ENCODE results near the gene STAT6.
A peak's percentile ranks its signal among the peaks of the same experiment; 100 is the strongest.

The STAT6 gene

GRCh38 chr12:57101892-57102695, 9.1 kb downstream of the STAT6 start:
- no peak for DNase-seq (ENCODE audit: low spot score)

- DNase-seq (ENCODE audit: low spot score), result no peak
Observed at GRCh38 chr12:57099766-57100165, 11.4 kb downstream of the STAT6 start.

GRCh38 chr12:57099047-57099714, 12.0 kb downstream of the STAT6 start:
- DNase-seq (ENCODE audit: low spot score), result no peak

GRCh38 chr12:57098546-57098945, 12.6 kb downstream of the STAT6 start:
- DNase-seq (ENCODE audit: low spot score), result no peak

GRCh38 chr12:57097554-57097835, 13.7 kb downstream of the STAT6 start:
- no peak for DNase-seq (ENCODE audit: low spot score)

GRCh38 chr12:57096748-57097553, 14.2 kb downstream of the STAT6 start:
- DNase-seq (ENCODE audit: low spot score), result no peak

- DNase-seq (ENCODE audit: low spot score), result no peak
Observed at GRCh38 chr12:57096099-57096572, 15.0 kb downstream of the STAT6 start.

- no peak for DNase-seq (ENCODE audit: low spot score)
Observed at GRCh38 chr12:57095440-57095839, 15.7 kb downstream of the STAT6 start.

- no peak for DNase-seq (ENCODE audit: low spot score)
Observed at GRCh38 chr12:57094208-57095160, 16.7 kb downstream of the STAT6 start.

- peak; percentile 57 for DNase-seq (ENCODE audit: low spot score)
Observed at GRCh38 chr12:57093415-57094207, 17.6 kb downstream of the STAT6 start.

- no peak for DNase-seq (ENCODE audit: low spot score)
Observed at GRCh38 chr12:57092876-57093414, 18.2 kb downstream of the STAT6 start.

- no peak for DNase-seq (ENCODE audit: low spot score)
Observed at GRCh38 chr12:57092529-57092862, 18.7 kb downstream of the STAT6 start.

GRCh38 chr12:57091638-57092528, 19.3 kb downstream of the STAT6 start:
- no peak for DNase-seq (ENCODE audit: low spot score)

GRCh38 chr12:57090924-57091637, 20.1 kb downstream of the STAT6 start:
- DNase-seq (ENCODE audit: low spot score), result no peak

- DNase-seq (ENCODE audit: low spot score), result no peak
Observed at GRCh38 chr12:57090490-57090889, 20.7 kb downstream of the STAT6 start.

GRCh38 chr12:57089271-57090245, 21.6 kb downstream of the STAT6 start:
- DNase-seq (ENCODE audit: low spot score), result peak; percentile 26

GRCh38 chr12:57088354-57089270, 22.6 kb downstream of the STAT6 start, which contains the start of gene NAB2:
TSS of gene NAB2 (plus strand) at chr12:57089114. CDS start at chr12:57089272, 158 bp downstream.
- peak; percentile 95 for DNase-seq (ENCODE audit: low spot score)

All from CD4-positive, alpha-beta T cell treated with Interleukin-2 at 100 ng/mL for 4 hours (primary cell).